GM19455 (cell line): ENCODE results near the gene TRIM44.

ENCODE experiments used
- ATAC-seq: cut with Tn5 transposase; IDR thresholded peaks from one replicate; pipeline ENCODE4 v1.9.1; 2021; ENCODE audit not compliant: unreplicated experiment

Gene TRIM44

GRCh38 chr11:35785287-35786167 lies 123.0 kb downstream of the TRIM44 start:
- no peak for ATAC-seq

- no peak for ATAC-seq
Measured at GRCh38 chr11:35786188-35786587, 123.6 kb downstream of the TRIM44 start.

- no peak for ATAC-seq
Measured at GRCh38 chr11:35787013-35787504, 124.5 kb downstream of the TRIM44 start.

DNA sequence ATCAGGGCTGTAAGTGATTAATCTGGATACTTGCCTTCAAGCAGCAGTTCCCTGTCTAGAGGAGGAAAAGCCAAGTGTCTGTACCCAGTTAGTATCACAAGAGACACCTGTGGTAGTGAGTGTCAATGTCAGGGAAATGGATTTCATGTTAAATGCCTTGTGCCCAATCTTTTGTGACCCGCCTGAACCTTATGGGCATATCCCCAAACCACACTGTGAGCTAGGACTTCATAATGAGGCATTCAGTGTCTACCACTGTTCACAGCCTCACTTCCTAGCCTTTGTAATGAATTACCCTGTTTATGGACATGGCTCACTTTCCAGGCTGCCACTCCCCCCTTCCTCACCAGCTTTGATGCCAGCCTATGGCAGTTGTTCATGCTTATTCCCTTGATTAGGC lies 125.1 kb downstream of the TRIM44 start:
- ATAC-seq: no peak

DNA sequence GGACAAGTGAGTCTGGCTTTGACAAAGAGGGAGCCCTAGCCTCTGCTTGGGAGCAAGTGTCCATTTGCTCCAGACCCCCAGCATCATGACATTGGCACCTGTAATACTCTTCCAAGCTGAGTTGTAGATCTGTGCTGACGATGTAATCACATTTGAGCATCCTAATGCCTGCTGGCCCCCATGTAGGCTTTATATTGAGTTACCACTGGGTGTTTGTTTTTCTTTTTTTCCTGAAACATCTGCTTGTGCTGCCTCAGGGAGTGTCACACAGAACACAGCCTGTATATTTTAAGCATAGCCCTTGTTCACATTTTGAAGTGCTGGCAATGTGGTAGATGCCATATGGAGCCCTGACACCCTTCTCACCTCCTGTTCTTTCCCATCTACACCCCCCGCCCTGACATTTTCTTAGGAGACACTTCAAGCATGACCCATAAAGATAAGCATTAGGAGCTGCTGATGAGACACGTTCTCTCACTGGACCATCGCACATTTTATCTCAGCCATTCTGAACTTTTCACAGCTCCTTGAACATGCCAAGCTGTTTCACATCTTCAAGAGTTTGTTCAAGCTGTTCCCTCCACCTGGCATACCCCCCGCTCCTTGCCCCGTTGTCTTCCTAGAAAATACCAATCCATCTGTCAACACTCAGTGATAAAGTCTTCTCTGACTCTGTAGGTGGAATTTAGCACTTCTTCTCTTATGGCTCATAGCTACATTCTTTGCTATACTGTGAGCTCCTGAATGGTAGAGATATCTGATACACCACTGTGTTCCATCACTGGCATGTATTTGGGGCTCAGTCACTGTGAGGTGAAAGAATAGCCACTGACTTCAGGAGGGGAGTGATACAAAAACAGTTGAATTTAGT lies 128.7 kb downstream of the TRIM44 start:
- no peak for ATAC-seq

DNA sequence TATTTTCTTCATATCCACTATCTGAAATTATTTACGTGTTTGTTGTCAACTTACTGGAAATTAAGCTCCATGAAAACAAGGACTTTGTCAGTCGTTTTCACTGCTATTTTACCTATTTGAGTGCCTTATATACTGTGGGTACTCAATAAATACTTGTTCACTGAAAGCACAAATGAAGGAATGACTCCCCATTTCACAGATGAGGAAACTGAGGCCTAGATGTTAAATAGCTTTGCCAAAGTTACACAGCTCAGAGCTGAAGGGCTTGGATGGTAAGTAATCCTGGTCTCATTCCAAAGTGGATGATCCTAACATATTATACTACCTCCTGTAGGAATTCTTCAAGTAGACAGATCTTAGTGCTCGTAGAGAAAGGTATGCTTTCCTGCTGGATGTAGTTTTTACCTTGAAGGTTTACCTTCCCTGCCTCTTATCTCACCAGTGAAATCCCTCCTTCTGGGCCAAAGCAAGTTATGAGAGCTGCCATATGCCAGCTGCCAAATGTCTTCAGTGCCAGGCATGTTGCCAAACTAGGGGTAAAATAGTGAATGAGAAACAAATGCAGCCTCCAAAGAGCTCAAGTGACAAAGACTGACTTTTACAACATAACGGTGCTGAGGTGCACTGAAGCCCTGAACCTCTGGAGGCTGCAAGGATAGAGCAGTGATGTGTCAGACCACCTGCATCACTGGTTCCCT lies 129.7 kb downstream of the TRIM44 start:
- ATAC-seq: no peak

- no peak for ATAC-seq
Measured at GRCh38 chr11:35792846-35793192, 130.2 kb downstream of the TRIM44 start.

DNA sequence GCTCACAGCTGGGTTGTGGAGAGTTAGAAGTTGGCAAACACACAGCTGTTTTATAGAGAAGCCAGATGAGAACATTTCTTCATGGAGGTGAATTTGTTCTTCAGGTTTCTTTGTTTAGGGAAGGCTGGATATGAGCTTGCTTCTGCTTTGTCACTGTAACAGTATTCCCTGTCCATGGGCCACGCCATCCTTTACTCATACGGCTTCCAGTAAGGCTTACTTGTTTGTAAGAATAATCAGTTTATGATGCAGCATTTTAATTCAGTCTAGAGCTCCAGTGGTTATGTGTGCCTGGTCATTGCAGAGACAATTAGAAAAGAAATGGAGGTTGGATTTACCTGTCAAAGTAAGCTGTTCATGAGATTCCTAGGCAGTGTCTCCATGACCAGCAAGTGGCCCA lies 131.8 kb downstream of the TRIM44 start:
- ATAC-seq: no peak

DNA sequence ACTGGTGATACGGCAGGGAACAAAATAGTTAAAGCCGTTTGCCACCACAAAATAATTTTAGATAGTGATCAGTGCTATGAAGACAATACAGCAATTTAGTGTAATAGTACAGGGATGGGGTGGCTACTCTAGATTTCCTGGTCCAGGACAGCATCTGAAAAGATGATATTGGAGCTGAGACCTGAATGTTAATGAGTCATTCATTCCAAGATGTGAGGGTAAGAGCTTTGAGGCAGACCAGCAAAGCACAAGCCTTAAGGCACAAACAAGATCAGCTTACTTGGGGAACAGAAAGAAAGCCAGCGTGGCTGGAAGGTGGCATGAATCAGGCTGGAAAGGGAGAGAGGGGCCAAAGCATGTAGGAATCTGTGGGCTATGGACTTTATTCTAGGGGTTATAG lies 132.3 kb downstream of the TRIM44 start:
- no peak for ATAC-seq

DNA sequence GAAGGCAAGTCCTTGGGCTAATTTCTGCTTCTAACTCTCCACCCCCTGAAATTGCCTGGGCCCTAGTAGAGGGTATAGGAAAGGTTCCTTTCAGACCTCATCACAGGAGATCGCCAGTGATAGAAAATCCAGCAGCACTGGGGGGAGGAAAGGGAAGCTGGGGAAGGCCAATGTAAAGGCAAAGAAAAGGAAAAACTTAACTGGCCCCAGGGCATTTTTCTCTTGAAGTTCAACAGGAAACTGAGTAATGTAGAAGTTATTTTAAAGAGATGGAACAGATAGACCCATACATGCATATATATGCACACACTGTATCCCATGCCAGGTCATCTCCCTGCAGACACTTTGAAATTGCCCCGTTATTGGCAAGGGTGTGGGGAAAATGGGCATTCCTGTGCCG lies 134.0 kb downstream of the TRIM44 start:
- no peak for ATAC-seq

- ATAC-seq: no peak
Measured at GRCh38 chr11:35798423-35798822, 135.8 kb downstream of the TRIM44 start.

DNA sequence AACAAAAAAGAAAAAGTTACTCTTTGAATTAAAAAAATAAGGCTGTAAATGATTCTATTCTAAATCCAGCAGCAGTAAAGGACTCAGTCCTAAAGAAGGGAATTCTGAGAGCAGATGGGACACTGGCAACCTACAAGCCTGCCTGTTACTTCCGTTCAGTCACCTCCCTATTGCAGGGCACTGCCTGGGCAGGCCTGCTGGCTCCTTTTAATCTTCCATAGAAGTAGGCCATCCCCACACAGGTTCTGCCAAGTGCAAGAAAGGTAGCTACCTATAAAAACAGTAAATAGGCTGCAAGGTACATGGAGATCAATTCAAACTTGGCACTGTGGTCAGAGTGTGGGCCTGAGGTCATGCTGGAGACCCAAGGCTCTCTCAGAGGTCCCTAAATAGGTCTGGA lies 136.4 kb downstream of the TRIM44 start:
- ATAC-seq: no peak

GRCh38 chr11:35799655-35800054 lies 137.1 kb downstream of the TRIM44 start:
- ATAC-seq: no peak

DNA sequence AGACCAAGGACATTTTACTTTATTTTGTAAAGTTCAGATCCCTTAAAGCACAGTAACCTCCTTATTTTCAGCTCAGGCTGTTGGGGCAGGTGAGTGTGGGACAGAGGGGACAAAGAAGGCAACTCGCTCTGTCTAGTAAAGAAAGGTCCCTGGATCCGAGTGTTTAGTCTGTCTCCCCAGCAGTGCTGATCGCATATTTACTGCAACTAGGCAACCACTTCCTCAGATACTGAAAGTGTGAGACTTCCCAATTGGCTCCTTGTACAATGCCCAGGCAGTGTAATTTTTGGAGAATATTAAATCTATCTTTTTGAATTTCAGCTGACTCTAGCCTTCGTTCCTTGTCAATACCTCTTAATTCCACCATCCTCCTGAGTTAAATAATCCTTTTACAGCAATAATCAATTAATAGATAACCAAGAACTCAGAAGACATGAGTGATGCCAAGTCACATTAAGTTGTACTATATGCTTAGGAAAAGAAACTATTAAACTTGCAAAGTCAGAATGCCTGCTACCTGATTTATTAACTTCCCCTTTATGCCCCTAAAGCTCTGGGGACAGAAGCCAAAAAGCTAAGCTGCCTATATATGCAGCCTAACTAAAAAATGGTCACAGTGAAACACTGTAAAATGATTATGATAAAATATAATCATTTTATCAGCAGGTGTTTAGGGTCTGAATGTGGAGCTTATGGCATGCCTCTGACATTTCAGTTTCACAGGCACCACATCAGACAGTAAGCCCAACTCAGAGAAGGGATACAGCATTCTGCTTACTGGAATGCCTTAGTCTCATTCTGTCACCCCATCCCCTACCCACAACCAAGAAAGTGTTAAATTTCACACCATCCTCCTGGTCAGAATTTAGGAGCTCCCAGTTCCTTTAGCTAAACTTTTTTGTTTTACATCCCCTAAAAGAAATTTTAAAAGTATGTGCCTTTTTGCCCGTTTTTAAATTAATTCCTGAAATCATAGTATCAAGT lies 138.7 kb downstream of the TRIM44 start:
- no peak for ATAC-seq

DNA sequence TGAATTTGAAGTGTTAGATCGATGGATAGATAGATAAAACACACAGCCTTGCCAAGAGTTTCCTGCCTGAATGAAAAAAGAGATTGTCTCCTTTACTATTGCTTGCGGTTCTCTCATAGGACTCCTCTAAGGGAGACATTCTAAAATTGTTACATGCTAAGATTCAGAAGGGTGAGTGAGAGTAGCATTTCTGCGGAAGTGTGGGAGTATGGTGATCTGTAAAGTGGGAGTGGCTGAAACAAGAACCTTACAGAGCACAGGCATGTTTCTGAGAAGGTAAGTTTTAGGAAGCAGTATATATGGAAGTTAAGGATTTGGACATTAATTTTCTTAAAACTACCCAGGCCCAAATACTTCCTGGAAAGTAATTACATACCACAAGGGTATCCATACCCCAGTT lies 139.6 kb downstream of the TRIM44 start:
- ATAC-seq: no peak

DNA sequence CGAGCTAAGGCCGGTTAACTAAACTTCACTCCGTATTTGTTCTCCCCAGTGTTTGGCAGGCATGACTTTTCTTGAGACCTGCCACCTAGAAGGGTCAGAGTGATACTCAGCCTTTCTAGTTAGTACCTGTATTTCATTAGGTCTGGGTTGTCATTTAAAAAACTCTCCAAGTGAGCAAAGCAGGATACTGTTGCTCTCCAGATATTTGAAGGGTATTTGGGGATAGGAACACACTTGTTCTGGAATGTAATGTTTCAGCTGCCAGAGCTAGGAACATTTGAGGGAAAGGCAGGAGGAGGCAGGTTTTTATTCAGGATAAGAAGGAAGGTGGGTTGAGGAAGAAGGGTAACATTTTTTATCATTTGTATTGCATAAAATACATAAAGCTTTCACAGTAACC lies 140.1 kb downstream of the TRIM44 start:
- no peak for ATAC-seq

- no peak for ATAC-seq
Measured at GRCh38 chr11:35803115-35803514, 140.5 kb downstream of the TRIM44 start.

DNA sequence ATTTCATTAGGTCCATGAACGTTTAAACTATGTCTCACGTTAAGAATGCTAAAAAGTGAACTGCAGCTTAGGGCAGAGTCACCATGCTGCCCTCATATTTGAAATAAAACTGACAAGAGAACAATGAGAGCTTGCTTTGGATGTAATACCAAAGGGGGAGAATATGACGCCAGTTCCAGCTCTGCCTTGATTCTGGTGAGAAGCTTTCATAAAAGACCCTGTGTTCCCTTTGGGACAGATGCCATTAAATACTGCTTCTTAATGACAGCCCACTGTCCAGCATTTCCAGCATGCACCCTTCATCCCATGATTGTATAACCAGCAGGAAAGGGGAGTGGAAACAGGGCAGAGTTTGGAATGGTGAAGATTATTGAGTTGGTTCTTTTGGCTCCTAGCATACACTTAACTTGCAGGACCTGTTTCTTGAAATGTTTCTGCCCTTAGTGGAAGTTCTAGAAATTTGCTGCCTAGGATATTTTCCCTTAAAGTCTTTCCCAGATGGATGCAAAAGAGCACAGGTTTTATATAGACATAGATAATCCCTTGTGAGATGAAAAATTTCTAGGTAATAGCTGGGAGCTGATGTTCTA lies 142.0 kb downstream of the TRIM44 start:
- ATAC-seq: no peak

- no peak for ATAC-seq
Measured at GRCh38 chr11:35809561-35809960, 147.0 kb downstream of the TRIM44 start.
